ENCODE measurements around the gene PCDHGA12. TPM values are rescaled to one million over a fixed set of nuclear protein-coding genes. Genes with fewer than 3 reads are reported as not detected.
A peak's percentile ranks its signal among the peaks of the same experiment; 100 is the strongest.

The PCDHGA12 gene
- total RNA-seq, 1 donor: 39.7 TPM

DNA sequence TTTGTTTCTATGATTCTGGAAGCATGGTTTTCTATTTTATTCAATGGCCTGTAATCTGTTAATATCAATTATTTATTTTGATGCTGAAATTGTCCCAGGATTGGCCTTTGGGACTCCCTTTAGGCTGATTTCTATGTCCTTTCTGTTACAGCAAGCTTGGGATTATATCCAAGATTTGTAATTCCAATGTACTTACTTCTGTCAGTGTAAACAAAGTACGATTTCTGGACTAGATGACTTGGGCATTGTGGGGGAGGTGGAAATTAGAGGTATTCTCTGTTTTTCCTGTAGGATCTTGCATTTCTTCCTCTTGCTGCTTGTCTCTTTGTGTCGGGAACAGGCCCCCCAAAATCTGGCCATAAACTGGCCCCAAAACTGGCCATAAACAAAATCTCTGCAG lies 3.7 kb downstream of the PCDHGA12 start:
- TF ChIP-seq, protein P1, sequence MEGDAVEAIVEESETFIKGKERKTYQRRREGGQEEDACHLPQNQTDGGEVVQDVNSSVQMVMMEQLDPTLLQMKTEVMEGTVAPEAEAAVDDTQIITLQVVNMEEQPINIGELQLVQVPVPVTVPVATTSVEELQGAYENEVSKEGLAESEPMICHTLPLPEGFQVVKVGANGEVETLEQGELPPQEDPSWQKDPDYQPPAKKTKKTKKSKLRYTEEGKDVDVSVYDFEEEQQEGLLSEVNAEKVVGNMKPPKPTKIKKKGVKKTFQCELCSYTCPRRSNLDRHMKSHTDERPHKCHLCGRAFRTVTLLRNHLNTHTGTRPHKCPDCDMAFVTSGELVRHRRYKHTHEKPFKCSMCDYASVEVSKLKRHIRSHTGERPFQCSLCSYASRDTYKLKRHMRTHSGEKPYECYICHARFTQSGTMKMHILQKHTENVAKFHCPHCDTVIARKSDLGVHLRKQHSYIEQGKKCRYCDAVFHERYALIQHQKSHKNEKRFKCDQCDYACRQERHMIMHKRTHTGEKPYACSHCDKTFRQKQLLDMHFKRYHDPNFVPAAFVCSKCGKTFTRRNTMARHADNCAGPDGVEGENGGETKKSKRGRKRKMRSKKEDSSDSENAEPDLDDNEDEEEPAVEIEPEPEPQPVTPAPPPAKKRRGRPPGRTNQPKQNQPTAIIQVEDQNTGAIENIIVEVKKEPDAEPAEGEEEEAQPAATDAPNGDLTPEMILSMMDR (IDR thresholded peaks at IDR 0.05; ENCODE audit: insufficient read depth, low read length): no peak
- H3K4me3 ChIP-seq (ENCODE audit: low read depth, low read length): no peak overlapping the region
- DNase-seq (ENCODE audit: low read depth): no peak

DNA sequence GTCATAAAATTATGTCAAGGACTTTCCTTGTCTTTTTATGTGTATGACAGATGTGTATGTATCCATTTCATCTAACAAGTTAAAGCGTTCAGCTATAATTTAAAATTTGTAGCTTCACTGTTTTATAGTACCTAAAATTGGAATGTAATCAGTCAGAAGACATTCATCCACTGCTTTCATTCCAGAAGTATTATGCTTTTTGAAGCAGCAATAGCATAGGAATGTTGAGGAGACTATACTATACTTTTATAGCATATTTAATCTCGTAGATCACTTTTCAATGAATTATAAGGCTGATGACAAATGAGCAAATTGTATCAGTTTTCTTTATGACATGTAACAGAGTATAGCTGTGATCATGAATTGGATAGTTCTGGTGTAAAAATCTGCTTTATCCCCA lies 6.9 kb downstream of the PCDHGA12 start:
- H3K4me3 ChIP-seq (ENCODE audit: low read depth, low read length): no peak overlapping the region
- TF ChIP-seq, protein P1 (IDR thresholded peaks at IDR 0.05; ENCODE audit: insufficient read depth, low read length): no peak
- no peak for DNase-seq (ENCODE audit: low read depth)

DNA sequence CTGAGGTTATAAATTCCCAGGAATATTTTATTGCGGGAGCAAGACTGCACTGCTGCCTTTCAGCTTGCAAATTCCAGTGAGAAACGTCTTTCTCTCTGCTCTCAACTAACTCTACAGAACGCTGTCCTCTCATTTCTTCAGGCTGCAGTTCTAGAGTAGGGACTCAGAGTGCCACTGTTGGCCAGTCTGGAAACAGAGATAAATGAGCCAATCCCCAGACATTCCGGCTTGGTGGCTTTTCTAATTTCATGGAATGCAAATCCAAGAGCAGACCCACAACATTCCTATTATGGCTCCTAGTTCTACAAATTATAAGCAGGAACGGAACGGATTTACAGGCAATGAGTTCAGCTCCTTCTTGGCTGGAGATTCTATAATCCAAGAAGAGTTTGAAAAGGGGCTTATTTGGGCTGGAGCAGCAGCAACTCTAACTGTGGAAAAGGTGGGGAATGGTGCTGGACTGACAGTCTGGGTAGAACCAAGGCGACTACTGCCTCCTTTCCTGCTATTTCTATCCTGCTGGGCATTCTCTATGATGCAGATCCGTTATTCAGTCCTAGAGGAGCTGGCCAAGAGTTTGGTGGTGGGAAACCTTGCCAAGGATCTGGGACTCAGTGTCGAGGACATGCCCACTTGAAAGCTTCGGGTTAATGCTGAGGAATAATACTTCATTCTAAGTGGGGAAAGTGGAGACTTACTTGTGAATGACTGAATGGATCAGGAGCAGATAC lies 9.3 kb downstream of the PCDHGA12 start:
- TF ChIP-seq, protein P1 (IDR thresholded peaks at IDR 0.05; ENCODE audit: insufficient read depth, low read length): no peak
- DNase-seq (ENCODE audit: low read depth): no peak
- H3K4me3 ChIP-seq (ENCODE audit: low read depth, low read length): no peak overlapping the region

DNA sequence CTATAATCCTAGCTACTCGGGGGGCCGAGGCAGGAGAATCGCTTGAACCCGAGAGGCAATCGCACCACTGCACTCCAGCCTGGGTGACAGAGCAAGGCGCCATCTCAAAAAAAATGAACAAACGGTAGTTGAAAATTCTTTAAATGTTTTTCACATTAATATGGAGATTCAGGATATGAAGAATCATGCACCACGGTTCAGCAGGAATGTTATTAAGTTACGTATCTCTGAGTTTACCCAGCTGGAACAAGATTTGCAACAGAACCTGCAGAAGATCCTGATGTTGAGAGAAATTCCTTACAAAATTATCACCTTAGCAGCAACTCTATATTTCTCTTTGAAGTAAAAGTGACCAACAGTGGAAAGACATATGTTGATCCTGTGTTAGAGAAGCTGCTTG lies 10.0 kb downstream of the PCDHGA12 start:
- TF ChIP-seq, protein P1 (IDR thresholded peaks at IDR 0.05; ENCODE audit: insufficient read depth, low read length): no peak
- no peak for DNase-seq (ENCODE audit: low read depth)
- H3K4me3 ChIP-seq (ENCODE audit: low read depth, low read length): no peak overlapping the region

DNA sequence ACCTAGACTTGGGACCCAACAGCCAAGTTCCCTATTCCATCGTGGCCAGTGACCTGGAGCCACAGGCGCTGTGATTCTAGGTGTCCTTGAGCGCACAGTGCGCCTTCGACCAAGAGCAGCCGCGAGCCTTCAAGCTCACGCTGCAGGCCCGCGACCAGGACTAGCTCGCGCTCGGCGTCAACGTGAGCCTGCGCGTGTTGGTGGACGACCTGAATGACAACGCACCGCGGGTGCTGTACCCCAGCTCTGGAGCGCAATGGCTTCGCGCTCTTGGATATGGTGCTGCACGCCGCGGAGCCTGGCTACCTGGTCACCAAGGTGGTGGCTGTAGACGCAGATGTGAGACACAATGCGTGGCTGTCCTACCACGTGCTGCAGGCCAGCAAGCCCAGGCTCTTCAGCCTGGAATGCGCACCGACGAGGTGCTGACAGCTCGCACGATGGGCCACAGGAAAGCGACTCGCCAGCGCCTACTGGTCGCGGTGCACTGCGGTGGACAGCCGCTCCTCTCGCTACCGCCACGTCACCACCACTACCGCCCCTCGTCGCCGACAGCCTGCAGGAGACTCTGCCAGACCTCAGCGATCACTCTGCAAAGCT lies 11.4 kb downstream of the PCDHGA12 start:
- no peak overlapping the region for H3K4me3 ChIP-seq (ENCODE audit: low read depth, low read length)
- no peak for DNase-seq (ENCODE audit: low read depth)
- TF ChIP-seq, protein P1 (IDR thresholded peaks at IDR 0.05; ENCODE audit: insufficient read depth, low read length): no peak

DNA sequence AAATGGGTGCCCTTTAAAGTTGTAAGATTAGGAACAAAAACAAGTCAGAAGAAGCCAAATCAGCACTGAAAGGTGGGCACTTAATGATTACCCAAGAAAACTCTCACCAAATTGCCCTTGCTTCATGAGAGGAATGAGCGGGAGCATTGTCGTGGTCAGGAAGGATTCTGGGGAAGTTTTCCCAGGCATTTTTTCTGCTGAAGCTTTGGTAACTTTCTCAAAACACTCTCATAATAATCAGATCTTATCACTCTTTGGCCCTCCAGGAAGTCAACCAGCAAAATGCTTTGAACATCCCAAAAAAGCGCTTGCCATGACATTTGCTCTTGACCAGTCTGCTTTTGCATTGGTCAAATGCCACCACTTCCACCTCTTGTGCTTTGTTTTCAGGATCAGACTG lies 35.0 kb downstream of the PCDHGA12 start:
- TF ChIP-seq, protein P1 (IDR thresholded peaks at IDR 0.05; ENCODE audit: insufficient read depth, low read length): no peak
- no peak overlapping the region for H3K4me3 ChIP-seq (ENCODE audit: low read depth, low read length)
- DNase-seq (ENCODE audit: low read depth): peak; percentile 27
